AG09319 (cell line): ENCODE data around the gene IER2.
A peak's percentile ranks its signal among the peaks of the same experiment; 100 is the strongest.

Experiments
- DNase-seq: peaks from one replicate; pipeline ENCODE4 v3.0.0-alpha.2; 2010; ENCODE audit warnings: low read depth; ENCODE audit errors: extremely low read depth
- CTCF ChIP-seq: IDR thresholded peaks from 2 replicates; pipeline ENCODE4 v1.5.1; 2011; ENCODE audit warnings: low read depth, mild to moderate bottlenecking, inconsistent platforms, low read length, moderate library complexity

Gene IER2

GRCh38 chr19:13154241-13154778 lies 4.1 kb downstream of the IER2 start:
- TF ChIP-seq CTCF: no peak
- peak; percentile 90 for DNase-seq

- TF ChIP-seq CTCF: peak; percentile 14
- DNase-seq: no peak
These were observed 4.8 kb downstream of the IER2 start for GRCh38 chr19:13154911-13155471.

DNA sequence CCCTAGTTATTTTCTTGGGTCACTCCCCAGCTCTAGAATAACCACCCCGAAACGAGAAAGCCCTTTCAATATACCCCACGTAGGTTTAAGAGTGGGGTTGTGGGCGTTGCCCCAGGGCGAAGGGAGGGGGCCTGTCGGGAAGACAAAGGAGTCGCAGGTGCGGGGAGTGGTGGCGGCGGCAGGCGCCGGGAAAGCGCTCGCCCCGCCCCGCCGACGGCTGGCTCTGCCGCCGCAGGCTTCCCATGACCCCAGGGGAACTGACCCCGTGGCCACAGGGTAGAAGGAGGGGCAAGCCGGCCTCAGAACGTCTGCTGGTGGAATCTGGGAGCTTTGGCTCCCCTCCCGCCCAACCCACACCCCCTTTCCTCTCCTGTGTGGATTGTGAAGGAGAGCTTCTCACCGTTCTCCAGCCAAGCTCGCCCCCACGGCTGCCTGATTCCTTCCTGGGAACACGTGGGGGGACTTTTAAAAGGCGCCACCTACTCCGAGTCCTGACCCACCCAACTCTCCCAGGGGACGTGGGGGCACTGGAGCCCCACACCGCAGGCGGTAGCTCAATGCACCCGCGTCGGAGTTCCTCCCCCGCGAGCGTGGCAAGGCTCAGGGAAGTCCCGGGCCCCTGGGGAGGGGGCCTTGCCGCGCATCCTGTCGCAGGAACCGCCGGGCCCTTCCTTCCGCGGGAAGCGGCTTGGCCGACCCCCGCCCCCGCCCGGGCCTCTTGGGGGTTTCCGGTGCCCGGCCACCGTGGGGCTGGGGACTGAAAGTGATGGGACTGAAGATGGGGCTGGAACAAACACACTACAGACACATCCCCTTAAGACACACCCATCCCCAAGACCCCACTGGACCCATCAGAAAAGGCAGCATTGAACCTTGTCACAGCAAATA lies 5.5 kb downstream of the IER2 start:
- no peak for TF ChIP-seq CTCF
- peak; percentile 54 for DNase-seq

DNA sequence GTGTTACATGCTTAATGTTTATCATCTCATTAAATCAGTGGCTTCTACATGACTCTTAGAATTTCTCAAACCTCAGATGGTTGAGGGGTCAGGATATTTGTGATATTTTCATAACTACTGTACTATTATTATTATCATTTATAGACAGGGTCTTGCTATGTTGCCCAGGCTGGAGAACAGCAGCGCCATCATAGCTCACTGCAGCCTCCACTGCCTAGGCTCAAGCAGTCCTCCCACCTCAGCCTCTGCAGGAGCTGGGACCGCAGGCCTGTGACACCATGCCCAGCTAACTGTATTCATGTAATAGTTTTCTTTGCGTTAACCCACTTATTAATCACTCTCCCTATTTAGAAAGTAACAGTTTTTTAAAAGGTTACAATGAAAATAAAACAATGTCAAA lies 9.5 kb downstream of the IER2 start:
- no peak for TF ChIP-seq CTCF
- DNase-seq: no peak

GRCh38 chr19:13160557-13160956 lies 10.3 kb downstream of the IER2 start:
- no peak for DNase-seq
- no peak for TF ChIP-seq CTCF

- no peak for TF ChIP-seq CTCF
- peak; percentile 98 for DNase-seq
These were observed 12.8 kb downstream of the IER2 start for GRCh38 chr19:13162724-13163608.
